Bone marrow (tissue), 2 donors: ENCODE measurements around the gene CFAP141.
"Not testable (repeated sequence)": the region's sequence is repeated elsewhere in the genome, so short reads cannot be mapped to it uniquely, and the experiment has no call there.

Source experiments
- DNase-seq, 2 donors: peaks; one replicate each; lab custom pipeline; 2025; lab: John Stamatoyannopoulos, UW

The CFAP141 gene

DNA sequence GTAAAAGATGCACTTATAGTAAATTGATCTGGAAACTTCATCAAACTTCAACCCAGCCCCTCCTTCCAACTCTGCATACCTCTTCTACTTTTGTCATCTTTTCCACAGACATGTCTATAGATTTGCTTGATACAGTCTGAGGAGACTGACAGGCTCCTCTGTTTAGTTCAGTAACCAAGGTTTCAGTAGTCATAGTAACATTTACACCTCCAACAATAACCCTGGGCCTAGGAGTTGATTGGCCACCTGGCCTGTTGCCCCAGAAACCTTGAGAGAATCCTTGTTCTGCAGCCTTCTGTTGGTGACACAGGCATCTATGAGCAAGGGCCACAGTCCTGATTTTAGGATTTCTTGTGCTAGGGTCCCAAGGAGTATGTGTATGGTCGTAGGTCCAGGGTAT is at the start of gene CFAP141:
Gene CFAP141 (minus strand): TSS at position 138 of the 400 bp plus-strand sequence. CDS start 26 bp downstream, at position 112.
- DNase-seq = no peak

DNA sequence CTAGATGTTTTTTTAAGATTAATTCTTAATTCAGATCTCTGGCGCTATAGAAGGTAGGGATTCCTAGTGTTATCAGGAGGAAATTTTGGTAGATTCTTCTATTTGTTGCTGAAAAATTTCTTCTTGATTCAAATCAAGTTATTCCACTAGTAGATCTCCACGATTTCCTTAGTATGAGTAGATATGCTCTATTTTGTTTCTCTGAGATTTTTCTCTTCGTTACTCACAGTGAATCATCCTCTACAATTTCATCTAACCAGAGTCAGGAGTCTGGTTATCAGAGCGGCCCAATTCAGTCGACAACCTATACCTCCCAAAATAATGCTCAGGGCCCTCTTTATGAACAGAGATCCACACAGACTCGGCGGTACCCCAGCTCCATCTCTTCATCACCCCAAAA is 47.5 kb upstream of the CFAP141 start:
- DNase-seq = no peak

DNA sequence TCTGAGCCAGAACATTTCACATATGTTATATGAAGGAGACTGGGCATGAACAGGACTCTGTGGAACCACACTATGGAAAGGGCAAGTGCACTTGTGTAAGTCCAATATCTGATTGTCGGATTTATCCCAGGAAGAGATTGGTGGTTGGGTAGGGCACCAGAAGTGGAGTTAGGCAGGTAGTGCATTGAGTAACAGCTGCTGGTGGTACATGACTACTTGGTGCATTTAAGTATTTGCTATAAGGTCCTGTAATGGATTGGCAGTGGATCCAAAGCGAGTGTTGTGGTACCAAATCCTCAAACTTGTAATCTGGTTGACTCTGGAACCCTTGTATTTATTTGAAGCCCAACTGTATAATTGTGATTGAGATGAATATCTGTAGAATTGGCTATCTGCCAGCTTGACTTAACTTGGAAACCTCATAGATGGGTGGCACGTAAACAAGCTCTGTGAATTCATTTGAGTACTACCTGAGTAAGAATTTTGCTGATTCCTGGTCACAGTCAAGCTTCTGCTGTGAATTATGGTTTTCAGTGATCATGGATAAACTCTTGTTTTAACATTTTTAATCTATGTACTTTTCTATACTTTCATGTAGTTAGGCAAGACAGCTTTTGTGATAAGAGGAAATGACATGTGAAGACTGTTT is 35.7 kb upstream of the CFAP141 start:
- DNase-seq = no peak

DNA sequence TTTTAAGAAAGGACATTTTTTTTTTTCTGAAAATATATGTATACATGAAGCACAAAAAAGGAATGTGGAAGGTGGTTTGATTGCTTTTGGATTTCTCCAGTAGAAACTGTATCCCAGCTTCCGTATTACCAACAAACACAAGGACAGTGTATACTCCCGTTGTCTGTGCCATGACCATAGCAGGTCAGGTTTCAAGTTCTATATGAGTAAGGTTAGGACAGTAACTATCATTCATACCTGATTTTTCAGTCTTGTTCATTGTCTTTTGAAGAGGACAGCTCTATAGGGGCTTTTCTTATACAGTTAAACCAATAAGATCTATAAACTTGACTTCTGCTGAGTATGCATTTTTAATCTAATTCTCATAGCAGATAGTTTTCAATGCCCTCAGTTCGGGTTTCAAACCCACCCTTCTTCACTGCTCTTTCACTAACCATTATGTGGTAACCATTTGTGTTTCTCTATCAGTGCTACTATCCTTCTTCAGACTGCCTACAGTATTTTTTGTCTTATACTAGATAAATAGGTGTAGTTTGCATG is 34.2 kb upstream of the CFAP141 start:
- DNase-seq = no peak

DNA sequence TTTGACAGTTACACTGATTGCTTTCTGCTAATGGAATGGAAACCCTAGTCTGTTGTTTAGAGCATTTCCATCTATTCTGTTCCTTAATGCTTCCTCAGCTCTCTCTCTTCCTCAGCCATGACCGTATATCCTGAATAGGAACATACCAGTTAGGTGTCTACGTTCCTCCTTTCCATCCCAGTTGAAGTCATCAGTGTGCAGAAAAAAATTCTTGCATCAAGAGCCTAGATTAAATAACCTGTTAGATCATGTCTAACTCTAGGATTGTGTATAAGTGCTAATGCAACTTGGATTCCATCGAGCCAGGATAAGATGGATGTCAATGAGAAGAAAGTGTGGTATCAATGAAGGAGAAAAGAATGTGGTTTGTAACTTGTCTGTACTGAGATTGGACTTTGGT is 33.4 kb upstream of the CFAP141 start:
- no peak for DNase-seq

DNA sequence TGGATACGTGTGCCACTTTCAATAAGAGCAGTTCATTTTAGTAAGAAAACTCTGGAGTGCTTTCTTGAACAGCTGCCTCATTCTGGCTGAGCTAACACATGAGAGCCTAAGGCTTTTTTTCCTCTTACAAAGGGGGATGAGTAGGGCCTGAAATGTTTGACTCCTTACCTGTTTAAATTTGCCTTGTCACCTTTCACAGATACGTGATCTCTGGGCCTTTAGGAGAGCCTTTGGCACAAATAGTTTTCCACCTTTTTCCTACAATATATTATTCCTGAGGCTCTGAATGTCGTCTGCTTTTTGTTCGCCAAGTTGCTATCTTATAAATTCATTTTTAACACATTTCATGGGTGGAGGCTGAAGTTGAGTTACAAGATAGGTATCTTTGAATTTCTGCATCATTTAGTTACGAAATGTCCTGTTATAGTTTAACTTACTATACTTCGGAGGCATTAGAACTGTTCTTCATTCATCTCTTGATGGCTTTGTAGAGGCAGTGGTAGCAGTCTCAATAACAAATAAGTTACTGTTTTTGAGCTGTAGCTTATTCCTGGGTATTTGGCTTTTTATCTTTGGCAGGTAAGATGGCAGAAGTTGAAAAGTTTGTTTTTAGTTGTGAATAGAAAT is 31.9 kb upstream of the CFAP141 start:
- no peak for DNase-seq

DNA sequence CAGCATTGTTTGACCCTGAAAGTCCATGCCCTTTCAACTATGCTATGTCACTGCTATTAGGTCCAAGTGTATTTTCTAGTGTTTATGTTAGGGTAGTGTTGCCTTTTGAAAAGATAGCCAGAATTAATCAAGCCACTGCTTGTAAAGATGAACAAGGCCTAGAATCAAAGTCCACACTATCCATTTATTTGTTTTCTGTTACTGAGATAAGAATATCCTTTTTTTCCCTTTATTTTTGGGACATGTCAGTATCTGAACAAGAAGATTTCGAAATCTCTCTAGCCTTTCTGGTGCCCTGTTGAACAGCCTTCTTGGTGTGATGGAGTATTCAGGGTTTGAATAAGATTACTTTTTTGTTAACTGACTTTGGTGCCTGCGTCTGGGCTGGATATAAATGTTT is 31.3 kb upstream of the CFAP141 start:
- no peak for DNase-seq

DNA sequence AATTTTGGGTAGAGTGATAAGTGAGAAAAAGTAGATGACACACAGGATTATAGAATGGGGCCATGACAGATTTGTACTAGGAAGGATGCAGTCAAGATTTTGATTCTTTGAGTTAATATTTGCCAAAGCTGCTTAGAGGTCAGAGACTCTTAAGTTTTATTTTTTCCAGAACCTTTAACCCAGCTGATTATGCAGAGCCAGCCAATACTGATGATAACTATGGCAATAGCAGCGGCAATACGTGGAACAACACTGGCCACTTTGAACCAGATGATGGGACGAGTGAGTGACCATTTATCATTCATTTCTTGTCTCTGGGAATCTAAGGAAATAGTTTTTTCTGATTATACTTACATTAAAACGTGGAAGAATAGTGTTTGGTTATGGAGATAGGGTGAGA is 30.7 kb upstream of the CFAP141 start:
- DNase-seq = no peak

DNA sequence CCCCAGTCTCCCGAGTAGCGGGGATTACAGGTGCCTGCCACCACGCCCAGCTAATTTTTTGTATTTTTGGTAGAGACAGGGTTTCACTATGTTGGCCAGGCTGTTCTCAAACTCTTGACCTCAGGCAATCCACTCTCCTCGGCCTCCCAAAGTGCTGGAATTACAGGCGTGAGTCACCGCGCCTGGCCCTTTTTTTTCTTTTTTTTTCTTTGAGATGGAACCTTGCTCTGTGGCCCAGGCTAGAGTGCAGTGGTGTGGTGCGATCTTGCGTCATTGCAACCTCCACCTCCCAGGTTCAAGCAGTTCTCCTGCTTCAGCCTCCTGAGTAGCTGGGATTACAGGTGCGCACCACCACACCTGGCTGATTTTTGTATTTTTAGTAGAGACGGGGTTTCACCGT is 27.0 kb upstream of the CFAP141 start:
- not testable (repeated sequence) for DNase-seq

DNA sequence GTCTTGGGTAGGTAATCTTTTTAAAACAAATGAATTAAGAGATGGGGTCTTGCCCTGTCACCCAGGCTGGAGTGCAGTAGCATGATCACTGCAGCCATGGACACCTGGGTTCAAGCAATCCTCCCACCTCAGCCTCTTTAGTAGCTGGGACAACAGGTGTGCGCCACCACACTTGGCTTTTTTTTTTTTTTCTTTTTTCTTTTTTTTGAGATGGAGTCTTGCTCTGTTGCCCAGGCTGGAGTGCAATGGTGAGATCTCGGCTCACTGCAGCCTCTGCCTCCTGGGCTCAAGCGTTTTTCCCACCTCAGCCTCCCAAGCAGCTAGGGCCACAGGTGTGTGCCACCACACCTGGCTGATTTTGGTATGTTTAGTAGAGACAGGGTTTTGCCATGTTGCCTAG is 25.0 kb upstream of the CFAP141 start:
- not testable (repeated sequence) for DNase-seq

DNA sequence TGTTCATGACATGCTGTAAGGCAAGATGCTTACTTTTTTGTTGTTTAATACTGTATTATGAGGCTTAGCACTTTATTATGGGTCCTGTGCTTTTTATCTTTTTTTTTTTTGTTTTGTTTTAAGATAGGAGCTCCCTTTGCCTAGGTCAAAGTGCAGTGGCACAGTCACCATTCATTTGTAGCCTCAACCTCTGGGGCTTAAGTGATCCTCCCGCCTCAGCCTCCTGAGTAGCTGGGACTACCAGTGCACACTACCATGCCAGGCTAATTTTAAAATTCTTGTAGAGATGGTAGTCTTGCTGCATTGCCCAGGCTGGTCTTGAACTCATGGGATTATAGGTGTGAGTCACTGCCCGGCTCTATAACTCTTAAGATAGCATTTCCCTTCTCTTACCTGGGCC is 19.2 kb upstream of the CFAP141 start:
- no peak for DNase-seq

DNA sequence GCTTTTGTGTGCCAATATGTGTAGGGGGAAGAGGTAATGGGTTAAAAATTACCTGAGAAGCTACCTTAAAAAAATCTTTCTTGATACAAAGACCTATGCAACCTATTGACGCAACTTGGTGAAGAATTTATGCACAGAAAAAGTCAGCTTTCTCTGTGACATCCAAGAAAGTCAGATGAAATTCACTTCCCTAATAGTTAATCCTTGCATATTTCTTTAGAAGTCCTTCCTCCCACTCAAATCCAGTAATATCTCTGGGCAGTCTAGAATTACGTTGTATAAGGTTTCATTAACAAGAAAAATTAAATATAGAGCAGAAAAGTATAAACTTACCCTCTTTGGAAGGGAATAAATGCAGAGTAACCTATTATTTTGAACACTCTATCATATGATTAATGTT is 17.5 kb upstream of the CFAP141 start:
- no peak for DNase-seq

DNA sequence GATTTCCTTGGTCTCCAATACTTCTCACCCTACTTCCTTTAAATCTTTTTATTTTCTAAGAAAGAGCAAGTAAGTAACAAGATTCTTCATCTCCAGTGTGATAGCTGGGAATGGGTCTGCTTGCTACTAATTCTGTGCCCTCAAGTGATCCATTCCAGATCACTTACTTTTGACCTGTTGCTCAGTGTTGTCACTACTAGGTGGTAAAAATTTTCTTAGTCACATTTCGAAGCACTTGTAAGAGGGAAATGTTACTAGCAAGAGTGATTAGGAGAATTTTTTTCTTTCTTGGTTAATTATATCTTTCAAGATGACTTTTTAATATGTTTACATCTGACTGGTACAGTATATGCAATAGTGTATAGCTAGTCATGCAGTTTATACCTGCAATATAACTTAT is 16.8 kb upstream of the CFAP141 start:
- no peak for DNase-seq

DNA sequence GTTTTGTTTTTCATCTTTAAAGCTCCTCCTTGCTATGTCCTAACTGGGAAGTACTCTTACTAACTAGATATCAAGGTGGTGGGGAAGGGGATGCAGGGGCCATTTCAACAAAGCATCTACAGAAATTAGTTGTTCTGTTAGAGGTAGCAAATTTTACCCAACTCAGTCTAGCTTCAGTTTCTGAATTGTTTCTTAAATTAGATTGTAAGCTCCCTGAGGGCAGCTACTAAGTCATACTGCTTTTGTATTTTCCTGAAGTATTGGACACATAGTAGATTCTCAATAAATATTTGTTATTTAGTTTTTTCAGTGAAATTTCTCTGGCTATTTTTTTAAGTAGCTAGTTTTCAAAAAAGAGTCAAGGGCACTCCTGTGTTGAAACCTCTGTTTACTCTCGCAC is 16.4 kb upstream of the CFAP141 start:
- no peak for DNase-seq

DNA sequence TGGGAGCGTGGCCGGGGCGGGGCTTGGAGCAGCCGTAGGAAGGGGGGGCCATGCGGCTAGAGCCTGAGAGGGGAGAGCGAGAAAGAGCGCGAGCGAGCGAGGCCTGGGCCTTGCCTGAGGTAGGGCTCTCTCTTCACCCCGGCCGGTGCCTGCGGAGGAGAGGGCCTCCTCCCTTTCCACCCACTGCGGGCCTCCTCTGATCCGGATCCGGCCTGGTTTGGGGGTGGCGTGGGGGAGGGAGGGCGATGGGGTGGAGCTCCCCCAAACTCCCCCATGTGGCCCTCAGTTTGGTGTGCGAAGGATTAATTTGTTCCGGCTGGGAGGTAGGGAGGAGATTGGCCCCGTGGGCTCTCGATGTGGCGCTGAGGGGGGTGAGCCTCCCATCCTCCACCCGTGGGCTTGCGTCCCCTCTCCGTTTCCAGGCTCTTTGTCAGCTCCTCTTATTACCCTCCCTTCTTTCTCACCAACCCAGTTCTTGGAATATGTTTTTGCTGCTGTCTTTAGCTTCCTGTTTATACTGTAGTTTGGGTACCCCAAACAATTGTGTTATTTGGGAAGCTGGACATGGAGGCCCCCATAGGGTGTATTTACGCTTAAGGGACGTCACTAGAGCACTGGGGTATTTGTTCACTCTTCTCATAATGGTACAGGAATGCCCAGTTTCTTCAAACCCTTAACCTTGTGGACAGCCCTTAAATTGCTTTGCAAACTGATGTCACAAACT is 15.3 kb upstream of the CFAP141 start:
- peak; percentile 61 for DNase-seq

DNA sequence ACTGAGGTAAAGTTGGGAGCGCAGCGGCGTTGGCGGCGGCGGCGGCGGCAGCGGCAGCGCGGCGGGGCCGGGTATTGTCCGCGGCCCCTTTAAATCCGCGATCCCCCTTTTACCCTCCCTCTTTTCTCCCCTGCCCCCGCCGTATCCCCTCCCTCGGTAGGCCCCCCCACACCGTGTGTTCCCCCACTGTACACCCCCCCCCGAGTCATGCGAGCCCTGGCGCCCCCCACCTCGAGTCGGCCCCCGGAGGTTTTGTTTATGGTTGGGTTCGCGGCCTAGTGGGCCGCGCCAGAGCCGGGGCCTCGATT is 14.8 kb upstream of the CFAP141 start:
- no peak for DNase-seq

DNA sequence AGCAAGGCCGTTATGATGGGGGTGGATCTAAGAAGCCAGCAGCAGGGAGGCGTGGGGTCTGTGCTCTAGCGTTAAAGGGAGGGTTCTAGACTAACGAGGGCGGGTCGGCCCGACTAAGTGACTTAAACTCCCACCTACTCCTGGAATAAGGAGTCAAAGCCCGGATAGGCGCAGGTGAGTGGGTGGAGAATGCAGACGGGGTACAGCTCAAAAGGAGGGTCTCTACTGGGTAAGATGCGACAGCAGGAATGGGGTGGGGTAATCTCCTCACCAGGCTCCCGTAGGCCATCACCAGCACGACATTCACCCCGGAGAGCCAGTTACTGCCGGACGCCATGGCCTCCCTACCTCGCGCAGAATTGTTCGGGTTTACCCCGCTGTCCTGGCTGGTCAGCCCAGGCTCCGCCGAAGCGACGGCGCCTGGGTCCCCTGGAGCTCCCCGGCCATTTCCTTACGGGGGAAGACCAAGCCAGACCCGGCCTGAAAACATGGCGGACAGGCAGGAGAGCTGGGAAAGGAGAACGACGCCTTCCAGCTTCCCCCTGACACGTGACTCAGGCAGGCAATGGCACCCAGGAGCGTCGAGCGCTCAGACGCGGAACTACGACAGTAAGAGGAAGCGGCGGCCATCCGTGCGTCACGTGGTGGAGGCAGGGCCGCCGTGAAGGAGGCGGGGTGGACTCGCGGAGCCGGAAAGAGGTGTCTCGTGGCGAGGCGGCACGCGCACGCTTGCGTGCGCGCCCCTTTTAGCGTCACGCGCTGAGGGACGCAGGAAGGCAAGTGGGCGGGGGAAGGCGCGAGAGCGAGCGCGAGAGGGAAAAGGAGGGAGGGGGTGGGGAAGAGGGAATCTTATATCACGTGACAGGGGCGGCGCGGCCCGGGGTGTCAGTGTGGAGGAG is 14.2 kb upstream of the CFAP141 start, which contains the start of gene UBAP2L:
Gene UBAP2L (plus strand): TSS at position 885 of the 899 bp plus-strand sequence. CDS start 4,169 bp downstream, outside the sequence.
- peak; percentile 89 to 98 for DNase-seq

DNA sequence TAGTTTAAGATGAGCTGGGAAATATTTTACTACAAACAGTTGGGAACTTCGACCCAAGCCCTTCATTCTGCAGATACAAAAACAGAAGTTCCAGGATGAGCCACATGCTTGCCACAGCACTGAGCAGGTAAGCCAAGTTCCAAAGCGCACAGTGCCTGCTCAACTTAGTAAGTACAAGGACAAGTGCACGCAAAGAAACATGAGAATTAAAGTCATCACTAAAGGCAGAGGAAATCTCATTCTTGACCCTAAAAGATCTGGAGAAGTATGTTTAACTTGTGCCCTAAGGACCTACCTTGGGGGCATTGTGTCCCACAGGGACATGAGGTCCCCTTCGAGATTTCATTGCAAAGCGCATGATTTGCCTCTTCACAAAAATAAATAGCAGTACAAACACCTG is 13.4 kb upstream of the CFAP141 start:
- DNase-seq = no peak

DNA sequence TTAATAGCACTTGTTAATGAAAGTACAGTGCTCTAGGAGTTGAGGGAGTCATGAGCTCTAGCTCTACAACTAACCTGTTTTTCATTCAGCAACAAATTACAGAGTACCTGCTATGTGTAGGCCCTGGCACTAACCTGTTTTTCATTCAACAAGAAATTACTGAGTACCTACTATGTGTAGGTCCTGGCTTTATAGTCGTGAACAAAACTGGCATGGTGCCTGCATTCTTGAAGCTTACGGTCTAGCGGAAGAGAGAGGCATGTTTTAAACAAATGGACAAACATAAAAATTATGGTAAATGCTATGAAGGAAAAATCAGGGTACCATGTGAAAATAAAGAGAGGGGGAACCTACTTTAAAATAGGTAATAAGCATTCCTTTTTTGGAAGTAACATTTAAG is 12.4 kb upstream of the CFAP141 start:
- DNase-seq = no peak

DNA sequence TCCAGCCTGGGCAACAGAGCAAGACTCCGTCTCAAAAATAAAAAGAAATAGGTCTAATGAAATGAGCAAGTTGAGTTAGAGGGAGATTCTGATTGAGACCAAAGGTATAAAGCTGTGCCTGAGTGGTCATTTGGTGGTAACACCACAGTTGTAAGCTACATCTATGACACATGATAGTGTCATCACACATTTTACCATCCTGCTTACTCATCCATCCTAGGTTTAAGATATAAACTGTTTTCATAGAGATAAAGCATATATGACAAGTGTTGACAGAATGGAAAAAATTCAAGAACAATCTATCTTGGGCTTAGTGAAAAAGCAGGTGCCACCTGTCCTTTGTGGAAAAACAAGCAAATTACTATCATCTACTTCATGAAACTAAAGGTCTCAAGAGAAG is 7.1 kb upstream of the CFAP141 start:
- no peak for DNase-seq

DNA sequence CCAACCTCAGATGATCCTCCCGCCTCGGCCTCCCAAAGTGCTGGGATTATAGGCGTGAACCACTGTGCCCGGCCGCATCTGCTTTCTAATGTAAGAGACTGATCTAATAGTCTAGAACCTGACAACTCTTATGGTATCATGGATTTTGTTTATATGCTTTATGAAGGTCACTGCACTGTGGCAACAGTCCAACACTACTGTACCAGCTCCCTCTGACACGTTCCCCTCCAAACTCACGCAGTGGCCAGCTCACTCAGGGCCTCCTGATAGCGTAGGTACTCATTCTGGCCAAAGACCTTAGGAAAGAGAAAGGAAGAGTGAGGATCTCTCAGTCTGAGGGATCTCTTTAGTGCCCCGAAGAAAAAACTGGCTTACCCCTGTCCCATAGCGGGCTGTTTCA is 6.0 kb upstream of the CFAP141 start:
- DNase-seq = no peak
